HG03378 (cell line): ENCODE measurements around the gene WNK1.

Experiments
- ATAC-seq: cut with Tn5 transposase; IDR thresholded peaks from one replicate; pipeline ENCODE4 v1.9.1; 2021; ENCODE audit warnings: mild to moderate bottlenecking, moderate library complexity; ENCODE audit not compliant: unreplicated experiment

Gene WNK1

GRCh38 chr12:938810-939209 lies 186.4 kb downstream of the WNK1 start:
- ATAC-seq = no peak

GRCh38 chr12:943051-943450 lies 190.7 kb downstream of the WNK1 start:
- ATAC-seq = no peak

GRCh38 chr12:944211-944610 lies 191.8 kb downstream of the WNK1 start:
- ATAC-seq = no peak

GRCh38 chr12:946212-946611 lies 193.8 kb downstream of the WNK1 start:
- no peak for ATAC-seq

- no peak for ATAC-seq
Observed at GRCh38 chr12:946631-947030, 194.3 kb downstream of the WNK1 start.

- ATAC-seq = no peak
Observed at GRCh38 chr12:948238-948637, 195.9 kb downstream of the WNK1 start.

GRCh38 chr12:949453-950191 lies 197.2 kb downstream of the WNK1 start, which contains the start of gene RAD52:
Gene RAD52, minus strand, starts transcription at chr12:949694. Its CDS starts 16,636 bp downstream, at chr12:933058.
- peak; percentile 81 for ATAC-seq

- ATAC-seq = no peak
Observed at GRCh38 chr12:951176-951575, 198.8 kb downstream of the WNK1 start.

GRCh38 chr12:953776-954175 lies 201.4 kb downstream of the WNK1 start:
- no peak for ATAC-seq

GRCh38 chr12:954741-955140 lies 202.4 kb downstream of the WNK1 start:
- no peak for ATAC-seq

- ATAC-seq = no peak
Observed at GRCh38 chr12:955939-956338, 203.6 kb downstream of the WNK1 start.

GRCh38 chr12:958588-959123 lies 206.3 kb downstream of the WNK1 start:
- peak; percentile 74 for ATAC-seq
